WTC11 (cell line): ENCODE measurements around the gene CTBP1. TPM values are rescaled to one million over a fixed set of nuclear protein-coding genes. Genes with fewer than 3 reads are reported as not detected.
A peak's percentile ranks its signal among the peaks of the same experiment; 100 is the strongest.

Source experiments
- ATAC-seq: fragments of 200-7000 bp; cut with Tn5 transposase; 2 replicates; pipeline ENCODE4 v1.10.0; 2021; ENCODE audit warnings: mild to moderate bottlenecking, moderate library complexity
- CTCF ChIA-PET: fragments of 300-600 bp; sonication (Branson Sonifier 250); formaldehyde crosslinking; loops from one replicate; lab custom pipeline; 2021; ENCODE audit warnings: antibody characterized with exemption; lab: Charles Lee
- POLR2A ChIA-PET: fragments of 350-600 bp; sonication (Branson Sonifier 250); formaldehyde crosslinking; loops from one replicate; lab custom pipeline; 2021; ENCODE audit warnings: antibody characterized with exemption; lab: Charles Lee
- DNase-seq: peaks from one replicate; pipeline ENCODE4 v3.0.0; 2021; ENCODE audit warnings: low spot score
- H3K27ac Mint-ChIP-seq: 2 replicates; pipeline ENCODE4 v1.8.0; 2021; ENCODE audit warnings: mixed read lengths
- H3K27me3 Mint-ChIP-seq: 2 replicates; pipeline ENCODE4 v1.8.0; 2021; ENCODE audit warnings: low read depth, mild to moderate bottlenecking, moderate library complexity, mixed read lengths
- H3K36me3 Mint-ChIP-seq: 2 replicates; pipeline ENCODE4 v1.8.0; 2021; ENCODE audit warnings: mixed read lengths
- H3K4me1 Mint-ChIP-seq: 2 replicates; pipeline ENCODE4 v1.8.0; 2022; ENCODE audit warnings: mixed read lengths
- H3K4me3 Mint-ChIP-seq: 2 replicates; pipeline ENCODE4 v1.8.0; 2021; ENCODE audit warnings: mild to moderate bottlenecking, moderate library complexity, mixed read lengths
- H3K9me3 Mint-ChIP-seq: 2 replicates; pipeline ENCODE4 v1.8.0; 2021; ENCODE audit warnings: mixed read lengths
- CREM ChIP-seq: sonication (generic); formaldehyde crosslinking; IDR thresholded peaks from 2 replicates; pipeline ENCODE4 v1.8.1; 2022; ENCODE audit warnings: mild to moderate bottlenecking, missing genetic modification reagents, moderate library complexity
- ETV6 ChIP-seq: sonication (generic); formaldehyde crosslinking; IDR thresholded peaks from 2 replicates; pipeline ENCODE4 v1.8.1; 2022; ENCODE audit warnings: mild to moderate bottlenecking, missing genetic modification reagents
- GTF2I ChIP-seq: fragments of 250-450 bp; sonication (Bioruptor Pico); conservative IDR thresholded peaks from 2 replicates; pipeline ENCODE4 v1.4.0; 2021; ENCODE audit warnings: mild to moderate bottlenecking
- IRF2 ChIP-seq: sonication (generic); formaldehyde crosslinking; IDR thresholded peaks from 2 replicates; pipeline ENCODE4 v1.8.0; 2022; ENCODE audit warnings: low read depth, missing genetic modification reagents, borderline replicate concordance
- KAT7 ChIP-seq: sonication (generic); formaldehyde crosslinking; IDR thresholded peaks from 2 replicates; pipeline ENCODE4 v1.8.1; 2023; ENCODE audit warnings: missing genetic modification reagents, mild to moderate bottlenecking, borderline replicate concordance
- OVOL2 ChIP-seq: fragments of 250-450 bp; sonication (Bioruptor Pico); IDR thresholded peaks from 2 replicates; pipeline ENCODE4 v1.9.0; 2021; ENCODE audit warnings: mild to moderate bottlenecking, borderline replicate concordance
- PRRX2 ChIP-seq: fragments of 250-450 bp; sonication (Bioruptor Pico); IDR thresholded peaks from 2 replicates; pipeline ENCODE4 v1.8.0; 2021; ENCODE audit warnings: mild to moderate bottlenecking
- SMAD4 ChIP-seq: sonication (generic); formaldehyde crosslinking; IDR thresholded peaks from 2 replicates; pipeline ENCODE4 v1.8.0; 2022; ENCODE audit warnings: mild to moderate bottlenecking, missing genetic modification reagents
- SP1 ChIP-seq: sonication (generic); formaldehyde crosslinking; conservative IDR thresholded peaks from 2 replicates; pipeline ENCODE4 v1.8.1; 2022; ENCODE audit warnings: missing genetic modification reagents
- TEAD1 ChIP-seq: sonication (generic); formaldehyde crosslinking; IDR thresholded peaks from 2 replicates; pipeline ENCODE4 v1.8.0; 2022; ENCODE audit warnings: mild to moderate bottlenecking, missing genetic modification reagents
- ZNF219 ChIP-seq: sonication (generic); formaldehyde crosslinking; IDR thresholded peaks from 2 replicates; pipeline ENCODE4 v1.8.0; 2023; ENCODE audit warnings: missing genetic modification reagents, mild to moderate bottlenecking, borderline replicate concordance
- total RNA-seq: library from RNA; stranded (reverse); gene quantifications from 3 replicates; pipeline ENCODE4 v1.2.3, GENCODE V29; 2021
- TF ChIP-seq, protein P1 (sequence below): fragments of 250-450 bp; sonication (Bioruptor Pico); IDR thresholded peaks from 2 replicates; pipeline ENCODE4 v1.9.0; 2021; ENCODE audit warnings: mild to moderate bottlenecking, borderline replicate concordance
- TF ChIP-seq, protein P2 (sequence below): sonication (generic); formaldehyde crosslinking; IDR thresholded peaks from 2 replicates; pipeline ENCODE4 v1.8.0; 2022; ENCODE audit warnings: mild to moderate bottlenecking, missing genetic modification reagents
- TF ChIP-seq, protein P3 (sequence below): sonication (generic); formaldehyde crosslinking; IDR thresholded peaks from 2 replicates; pipeline ENCODE4 v1.8.1; 2023; ENCODE audit warnings: mild to moderate bottlenecking, missing genetic modification reagents, moderate library complexity
- TF ChIP-seq, protein P4 (sequence below): sonication (generic); formaldehyde crosslinking; IDR thresholded peaks from 2 replicates; pipeline ENCODE4 v1.8.0; 2023; ENCODE audit warnings: missing genetic modification reagents, mild to moderate bottlenecking, borderline replicate concordance
- TF ChIP-seq, protein P5 (sequence below): sonication (generic); formaldehyde crosslinking; IDR thresholded peaks from 2 replicates; pipeline ENCODE4 v1.8.1; 2022; ENCODE audit warnings: low read depth, mild to moderate bottlenecking, moderate library complexity, missing genetic modification reagents, borderline replicate concordance
- TF ChIP-seq, protein P6 (sequence below): sonication (generic); formaldehyde crosslinking; IDR thresholded peaks from 2 replicates; pipeline ENCODE4 v1.8.1; 2022; ENCODE audit warnings: low read depth, missing genetic modification reagents, borderline replicate concordance
- TF ChIP-seq, protein P7 (sequence below): sonication (generic); formaldehyde crosslinking; IDR thresholded peaks from 2 replicates; pipeline ENCODE4 v1.8.1; 2023; ENCODE audit warnings: mild to moderate bottlenecking, moderate library complexity, missing genetic modification reagents

Gene CTBP1
- total RNA-seq, 1 experiment from 2014 or later = 143 TPM

DNA sequence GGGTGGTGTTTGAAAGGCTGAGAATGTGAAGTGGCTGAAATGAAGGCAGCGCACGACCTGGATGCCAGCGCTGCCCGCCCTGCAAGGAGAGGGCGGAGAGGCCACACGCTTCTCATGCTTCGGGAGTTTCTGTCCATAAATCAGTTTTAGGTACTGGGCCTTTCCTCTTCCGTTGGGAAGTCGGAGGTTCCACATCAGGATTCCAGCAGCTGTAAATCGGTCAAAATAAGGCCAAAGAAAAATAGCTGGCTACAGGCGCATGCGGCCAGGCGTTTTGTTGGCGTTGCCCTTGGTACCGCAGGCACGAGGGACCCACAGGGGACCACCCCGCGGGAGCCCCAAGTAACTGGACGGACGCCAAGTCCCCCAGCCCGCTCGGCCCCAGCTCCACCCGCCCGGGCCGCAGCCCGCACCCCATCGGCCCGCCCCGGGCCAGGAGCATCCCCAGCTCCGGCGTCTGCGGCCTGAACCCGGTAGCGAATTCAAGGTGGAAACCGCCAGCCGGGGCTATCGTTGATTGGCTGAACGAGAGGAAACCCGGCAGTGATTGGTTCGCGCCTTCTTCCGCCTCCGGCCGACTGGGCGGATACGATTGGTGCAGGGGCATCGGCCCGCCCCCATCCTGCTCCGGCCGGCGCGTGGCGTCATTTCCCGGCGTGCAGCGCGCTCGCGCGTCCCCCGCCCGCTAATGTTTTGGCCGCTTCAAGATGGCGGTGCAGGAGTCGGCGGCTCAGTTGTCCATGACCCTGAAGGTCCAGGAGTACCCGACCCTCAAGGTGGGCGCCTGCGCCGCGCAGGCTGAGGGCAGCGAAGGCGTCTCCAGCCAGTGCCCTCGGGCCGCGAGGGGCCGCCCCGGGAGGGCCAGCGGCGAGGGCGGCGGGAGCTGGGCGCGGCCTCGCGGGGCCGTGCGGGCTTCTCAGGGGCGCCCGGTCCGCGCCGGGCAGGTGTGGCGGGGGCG lies 40.6 kb upstream of the CTBP1 start, which contains the start of gene MAEA (continued):
- TF ChIP-seq SP1 (peak; percentile 84), OVOL2 (CRISPR knock-in tag) (no peak)
- TF ChIP-seq, protein P1, sequence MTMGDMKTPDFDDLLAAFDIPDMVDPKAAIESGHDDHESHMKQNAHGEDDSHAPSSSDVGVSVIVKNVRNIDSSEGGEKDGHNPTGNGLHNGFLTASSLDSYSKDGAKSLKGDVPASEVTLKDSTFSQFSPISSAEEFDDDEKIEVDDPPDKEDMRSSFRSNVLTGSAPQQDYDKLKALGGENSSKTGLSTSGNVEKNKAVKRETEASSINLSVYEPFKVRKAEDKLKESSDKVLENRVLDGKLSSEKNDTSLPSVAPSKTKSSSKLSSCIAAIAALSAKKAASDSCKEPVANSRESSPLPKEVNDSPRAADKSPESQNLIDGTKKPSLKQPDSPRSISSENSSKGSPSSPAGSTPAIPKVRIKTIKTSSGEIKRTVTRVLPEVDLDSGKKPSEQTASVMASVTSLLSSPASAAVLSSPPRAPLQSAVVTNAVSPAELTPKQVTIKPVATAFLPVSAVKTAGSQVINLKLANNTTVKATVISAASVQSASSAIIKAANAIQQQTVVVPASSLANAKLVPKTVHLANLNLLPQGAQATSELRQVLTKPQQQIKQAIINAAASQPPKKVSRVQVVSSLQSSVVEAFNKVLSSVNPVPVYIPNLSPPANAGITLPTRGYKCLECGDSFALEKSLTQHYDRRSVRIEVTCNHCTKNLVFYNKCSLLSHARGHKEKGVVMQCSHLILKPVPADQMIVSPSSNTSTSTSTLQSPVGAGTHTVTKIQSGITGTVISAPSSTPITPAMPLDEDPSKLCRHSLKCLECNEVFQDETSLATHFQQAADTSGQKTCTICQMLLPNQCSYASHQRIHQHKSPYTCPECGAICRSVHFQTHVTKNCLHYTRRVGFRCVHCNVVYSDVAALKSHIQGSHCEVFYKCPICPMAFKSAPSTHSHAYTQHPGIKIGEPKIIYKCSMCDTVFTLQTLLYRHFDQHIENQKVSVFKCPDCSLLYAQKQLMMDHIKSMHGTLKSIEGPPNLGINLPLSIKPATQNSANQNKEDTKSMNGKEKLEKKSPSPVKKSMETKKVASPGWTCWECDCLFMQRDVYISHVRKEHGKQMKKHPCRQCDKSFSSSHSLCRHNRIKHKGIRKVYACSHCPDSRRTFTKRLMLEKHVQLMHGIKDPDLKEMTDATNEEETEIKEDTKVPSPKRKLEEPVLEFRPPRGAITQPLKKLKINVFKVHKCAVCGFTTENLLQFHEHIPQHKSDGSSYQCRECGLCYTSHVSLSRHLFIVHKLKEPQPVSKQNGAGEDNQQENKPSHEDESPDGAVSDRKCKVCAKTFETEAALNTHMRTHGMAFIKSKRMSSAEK (CRISPR knock-in tag) = no peak

DNA sequence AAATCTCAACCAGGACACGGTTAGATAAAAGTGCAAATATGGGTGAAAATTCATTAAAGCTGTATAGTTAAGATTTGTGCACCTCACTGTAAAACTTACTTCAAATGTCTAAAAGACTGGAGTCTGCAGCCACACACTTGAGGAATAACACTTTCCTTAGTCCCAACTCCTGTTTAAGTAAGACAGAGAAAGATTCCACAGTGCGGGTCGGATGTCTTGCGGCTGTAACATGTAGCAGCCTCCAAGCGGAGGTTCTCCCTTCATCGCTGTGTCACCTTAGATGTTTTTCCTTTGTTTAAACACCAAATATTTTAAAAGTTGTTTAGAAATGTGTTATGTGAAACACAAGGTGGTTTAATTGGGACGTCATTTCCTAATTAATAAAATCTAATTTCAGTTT lies 39.9 kb upstream of the CTBP1 start:
- ChIA-PET CTCF (interaction anchor here (0.5 to 1.6 kb wide), 4 partner anchors 19 to 479 kb away, joined by 3 to 4 read pairs (median 3); partner anchors contain the start of genes SPON2 and UVSSA), POLR2A (interaction anchor here (0.8 to 1.7 kb wide), 4 partner anchors 20 to 57 kb away, joined by 3 to 13 read pairs (median 4); partner anchors contain the start of gene UVSSA)
- no peak for DNase-seq
- peaks cover 32% of the 10 kb centered on the region for H3K4me1 Mint-ChIP-seq
- peak overlapping the region; percentile 87 for H3K27ac Mint-ChIP-seq
- peaks cover 5% of the 10 kb centered on the region for H3K36me3 Mint-ChIP-seq
- peaks cover 10% of the 10 kb centered on the region for H3K27me3 Mint-ChIP-seq
- peak overlapping the region; percentile 86 for H3K4me3 Mint-ChIP-seq
- ATAC-seq = no peak
- H3K9me3 Mint-ChIP-seq = peaks cover 26% of the 10 kb centered on the region
- TF ChIP-seq KAT7 (no peak), PRRX2 (no peak), GTF2I (CRISPR knock-in tag) (no peak), SMAD4 (CRISPR knock-in tag) (no peak), ZNF219 (no peak), TEAD1 (CRISPR knock-in tag) (no peak), CREM (CRISPR knock-in tag) (no peak), ETV6 (no peak), SP1 (no peak), IRF2 (CRISPR knock-in tag) (no peak)
- TF ChIP-seq, protein P2, sequence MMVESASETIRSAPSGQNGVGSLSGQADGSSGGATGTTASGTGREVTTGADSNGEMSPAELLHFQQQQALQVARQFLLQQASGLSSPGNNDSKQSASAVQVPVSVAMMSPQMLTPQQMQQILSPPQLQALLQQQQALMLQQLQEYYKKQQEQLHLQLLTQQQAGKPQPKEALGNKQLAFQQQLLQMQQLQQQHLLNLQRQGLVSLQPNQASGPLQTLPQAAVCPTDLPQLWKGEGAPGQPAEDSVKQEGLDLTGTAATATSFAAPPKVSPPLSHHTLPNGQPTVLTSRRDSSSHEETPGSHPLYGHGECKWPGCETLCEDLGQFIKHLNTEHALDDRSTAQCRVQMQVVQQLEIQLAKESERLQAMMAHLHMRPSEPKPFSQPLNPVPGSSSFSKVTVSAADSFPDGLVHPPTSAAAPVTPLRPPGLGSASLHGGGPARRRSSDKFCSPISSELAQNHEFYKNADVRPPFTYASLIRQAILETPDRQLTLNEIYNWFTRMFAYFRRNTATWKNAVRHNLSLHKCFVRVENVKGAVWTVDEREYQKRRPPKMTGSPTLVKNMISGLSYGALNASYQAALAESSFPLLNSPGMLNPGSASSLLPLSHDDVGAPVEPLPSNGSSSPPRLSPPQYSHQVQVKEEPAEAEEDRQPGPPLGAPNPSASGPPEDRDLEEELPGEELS (CRISPR knock-in tag) = no peak
- TF ChIP-seq, protein P3, sequence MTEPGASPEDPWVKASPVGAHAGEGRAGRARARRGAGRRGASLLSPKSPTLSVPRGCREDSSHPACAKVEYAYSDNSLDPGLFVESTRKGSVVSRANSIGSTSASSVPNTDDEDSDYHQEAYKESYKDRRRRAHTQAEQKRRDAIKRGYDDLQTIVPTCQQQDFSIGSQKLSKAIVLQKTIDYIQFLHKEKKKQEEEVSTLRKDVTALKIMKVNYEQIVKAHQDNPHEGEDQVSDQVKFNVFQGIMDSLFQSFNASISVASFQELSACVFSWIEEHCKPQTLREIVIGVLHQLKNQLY (CRISPR knock-in tag) = no peak
- TF ChIP-seq, protein P4, sequence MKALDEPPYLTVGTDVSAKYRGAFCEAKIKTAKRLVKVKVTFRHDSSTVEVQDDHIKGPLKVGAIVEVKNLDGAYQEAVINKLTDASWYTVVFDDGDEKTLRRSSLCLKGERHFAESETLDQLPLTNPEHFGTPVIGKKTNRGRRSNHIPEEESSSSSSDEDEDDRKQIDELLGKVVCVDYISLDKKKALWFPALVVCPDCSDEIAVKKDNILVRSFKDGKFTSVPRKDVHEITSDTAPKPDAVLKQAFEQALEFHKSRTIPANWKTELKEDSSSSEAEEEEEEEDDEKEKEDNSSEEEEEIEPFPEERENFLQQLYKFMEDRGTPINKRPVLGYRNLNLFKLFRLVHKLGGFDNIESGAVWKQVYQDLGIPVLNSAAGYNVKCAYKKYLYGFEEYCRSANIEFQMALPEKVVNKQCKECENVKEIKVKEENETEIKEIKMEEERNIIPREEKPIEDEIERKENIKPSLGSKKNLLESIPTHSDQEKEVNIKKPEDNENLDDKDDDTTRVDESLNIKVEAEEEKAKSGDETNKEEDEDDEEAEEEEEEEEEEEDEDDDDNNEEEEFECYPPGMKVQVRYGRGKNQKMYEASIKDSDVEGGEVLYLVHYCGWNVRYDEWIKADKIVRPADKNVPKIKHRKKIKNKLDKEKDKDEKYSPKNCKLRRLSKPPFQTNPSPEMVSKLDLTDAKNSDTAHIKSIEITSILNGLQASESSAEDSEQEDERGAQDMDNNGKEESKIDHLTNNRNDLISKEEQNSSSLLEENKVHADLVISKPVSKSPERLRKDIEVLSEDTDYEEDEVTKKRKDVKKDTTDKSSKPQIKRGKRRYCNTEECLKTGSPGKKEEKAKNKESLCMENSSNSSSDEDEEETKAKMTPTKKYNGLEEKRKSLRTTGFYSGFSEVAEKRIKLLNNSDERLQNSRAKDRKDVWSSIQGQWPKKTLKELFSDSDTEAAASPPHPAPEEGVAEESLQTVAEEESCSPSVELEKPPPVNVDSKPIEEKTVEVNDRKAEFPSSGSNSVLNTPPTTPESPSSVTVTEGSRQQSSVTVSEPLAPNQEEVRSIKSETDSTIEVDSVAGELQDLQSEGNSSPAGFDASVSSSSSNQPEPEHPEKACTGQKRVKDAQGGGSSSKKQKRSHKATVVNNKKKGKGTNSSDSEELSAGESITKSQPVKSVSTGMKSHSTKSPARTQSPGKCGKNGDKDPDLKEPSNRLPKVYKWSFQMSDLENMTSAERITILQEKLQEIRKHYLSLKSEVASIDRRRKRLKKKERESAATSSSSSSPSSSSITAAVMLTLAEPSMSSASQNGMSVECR (CRISPR knock-in tag) = no peak
- TF ChIP-seq, protein P5, sequence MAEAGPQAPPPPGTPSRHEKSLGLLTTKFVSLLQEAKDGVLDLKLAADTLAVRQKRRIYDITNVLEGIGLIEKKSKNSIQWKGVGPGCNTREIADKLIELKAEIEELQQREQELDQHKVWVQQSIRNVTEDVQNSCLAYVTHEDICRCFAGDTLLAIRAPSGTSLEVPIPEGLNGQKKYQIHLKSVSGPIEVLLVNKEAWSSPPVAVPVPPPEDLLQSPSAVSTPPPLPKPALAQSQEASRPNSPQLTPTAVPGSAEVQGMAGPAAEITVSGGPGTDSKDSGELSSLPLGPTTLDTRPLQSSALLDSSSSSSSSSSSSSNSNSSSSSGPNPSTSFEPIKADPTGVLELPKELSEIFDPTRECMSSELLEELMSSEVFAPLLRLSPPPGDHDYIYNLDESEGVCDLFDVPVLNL = no peak
- TF ChIP-seq, protein P6, sequence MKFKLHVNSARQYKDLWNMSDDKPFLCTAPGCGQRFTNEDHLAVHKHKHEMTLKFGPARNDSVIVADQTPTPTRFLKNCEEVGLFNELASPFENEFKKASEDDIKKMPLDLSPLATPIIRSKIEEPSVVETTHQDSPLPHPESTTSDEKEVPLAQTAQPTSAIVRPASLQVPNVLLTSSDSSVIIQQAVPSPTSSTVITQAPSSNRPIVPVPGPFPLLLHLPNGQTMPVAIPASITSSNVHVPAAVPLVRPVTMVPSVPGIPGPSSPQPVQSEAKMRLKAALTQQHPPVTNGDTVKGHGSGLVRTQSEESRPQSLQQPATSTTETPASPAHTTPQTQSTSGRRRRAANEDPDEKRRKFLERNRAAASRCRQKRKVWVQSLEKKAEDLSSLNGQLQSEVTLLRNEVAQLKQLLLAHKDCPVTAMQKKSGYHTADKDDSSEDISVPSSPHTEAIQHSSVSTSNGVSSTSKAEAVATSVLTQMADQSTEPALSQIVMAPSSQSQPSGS (CRISPR knock-in tag) = no peak
- TF ChIP-seq, protein P7, sequence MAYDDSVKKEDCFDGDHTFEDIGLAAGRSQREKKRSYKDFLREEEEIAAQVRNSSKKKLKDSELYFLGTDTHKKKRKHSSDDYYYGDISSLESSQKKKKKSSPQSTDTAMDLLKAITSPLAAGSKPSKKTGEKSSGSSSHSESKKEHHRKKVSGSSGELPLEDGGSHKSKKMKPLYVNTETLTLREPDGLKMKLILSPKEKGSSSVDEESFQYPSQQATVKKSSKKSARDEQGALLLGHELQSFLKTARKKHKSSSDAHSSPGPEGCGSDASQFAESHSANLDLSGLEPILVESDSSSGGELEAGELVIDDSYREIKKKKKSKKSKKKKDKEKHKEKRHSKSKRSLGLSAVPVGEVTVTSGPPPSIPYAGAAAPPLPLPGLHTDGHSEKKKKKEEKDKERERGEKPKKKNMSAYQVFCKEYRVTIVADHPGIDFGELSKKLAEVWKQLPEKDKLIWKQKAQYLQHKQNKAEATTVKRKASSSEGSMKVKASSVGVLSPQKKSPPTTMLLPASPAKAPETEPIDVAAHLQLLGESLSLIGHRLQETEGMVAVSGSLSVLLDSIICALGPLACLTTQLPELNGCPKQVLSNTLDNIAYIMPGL (CRISPR knock-in tag) = no peak
